ENCODE results near the gene LAMA5.

DNA sequence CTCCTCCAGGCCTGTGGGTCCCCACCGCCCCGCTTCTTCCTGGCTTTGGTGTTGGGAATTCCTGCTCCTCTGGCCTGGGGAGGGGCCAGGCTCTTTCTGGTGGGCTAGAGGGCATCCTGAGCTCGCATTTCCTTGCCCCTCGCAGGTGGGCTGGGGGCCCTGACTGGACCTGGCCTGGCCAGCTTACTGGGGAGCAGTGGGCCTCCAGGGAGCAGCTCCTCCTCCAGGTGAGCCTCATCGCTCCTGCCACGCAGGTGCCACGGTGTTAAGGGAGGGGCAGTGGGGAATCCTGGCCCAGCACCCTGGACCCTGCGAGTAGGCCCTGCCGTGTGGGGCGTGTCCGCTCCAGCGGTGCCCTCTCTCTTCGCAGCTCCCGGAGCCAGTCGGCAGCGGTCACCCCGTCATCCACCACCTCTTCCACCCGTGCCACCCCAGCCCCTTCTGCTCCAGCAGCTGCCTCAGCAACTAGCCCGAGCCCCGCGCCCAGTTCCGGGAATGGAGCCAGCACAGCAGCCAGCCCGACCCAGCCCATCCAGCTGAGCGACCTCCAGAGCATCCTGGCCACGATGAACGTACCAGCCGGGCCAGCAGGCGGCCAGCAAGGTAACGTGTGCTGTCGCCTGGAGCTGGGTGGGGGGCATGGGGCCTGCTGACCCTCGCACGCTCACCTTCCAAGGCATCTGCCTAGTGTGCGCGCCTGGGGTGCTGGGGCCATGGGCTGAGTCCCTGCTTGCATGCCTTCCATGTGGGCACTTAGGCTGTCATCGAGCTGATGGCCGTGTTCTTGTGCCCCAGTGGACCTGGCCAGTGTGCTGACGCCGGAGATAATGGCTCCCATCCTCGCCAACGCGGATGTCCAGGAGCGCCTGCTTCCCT is 59.6 kb downstream of the LAMA5 start:
- TF ChIP-seq, protein P1, sequence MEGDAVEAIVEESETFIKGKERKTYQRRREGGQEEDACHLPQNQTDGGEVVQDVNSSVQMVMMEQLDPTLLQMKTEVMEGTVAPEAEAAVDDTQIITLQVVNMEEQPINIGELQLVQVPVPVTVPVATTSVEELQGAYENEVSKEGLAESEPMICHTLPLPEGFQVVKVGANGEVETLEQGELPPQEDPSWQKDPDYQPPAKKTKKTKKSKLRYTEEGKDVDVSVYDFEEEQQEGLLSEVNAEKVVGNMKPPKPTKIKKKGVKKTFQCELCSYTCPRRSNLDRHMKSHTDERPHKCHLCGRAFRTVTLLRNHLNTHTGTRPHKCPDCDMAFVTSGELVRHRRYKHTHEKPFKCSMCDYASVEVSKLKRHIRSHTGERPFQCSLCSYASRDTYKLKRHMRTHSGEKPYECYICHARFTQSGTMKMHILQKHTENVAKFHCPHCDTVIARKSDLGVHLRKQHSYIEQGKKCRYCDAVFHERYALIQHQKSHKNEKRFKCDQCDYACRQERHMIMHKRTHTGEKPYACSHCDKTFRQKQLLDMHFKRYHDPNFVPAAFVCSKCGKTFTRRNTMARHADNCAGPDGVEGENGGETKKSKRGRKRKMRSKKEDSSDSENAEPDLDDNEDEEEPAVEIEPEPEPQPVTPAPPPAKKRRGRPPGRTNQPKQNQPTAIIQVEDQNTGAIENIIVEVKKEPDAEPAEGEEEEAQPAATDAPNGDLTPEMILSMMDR (IDR thresholded peaks at IDR 0.05): no peak
- TF ChIP-seq EP300 (IDR thresholded peaks at IDR 0.05): no peak
